RWPE2 (cell line): ENCODE data around the gene TRIM26.
A peak's percentile ranks its signal among the peaks of the same experiment; 100 is the strongest.

Source experiments
- ATAC-seq: fragments of 200-7000 bp; cut with Tn5 transposase; 3 replicates; pipeline ENCODE4 v1.9.1; 2021; ENCODE audit warnings: low read depth
- DNase-seq: peaks from one replicate; pipeline ENCODE4 v3.0.0-alpha.2; 2020; ENCODE audit warnings: low spot score
- H3K27ac ChIP-seq: fragments of 450-650 bp; 2 replicates; pipeline ENCODE4 v1.5.1; 2017; ENCODE audit warnings: mild to moderate bottlenecking; ENCODE audit not compliant: poor library complexity, severe bottlenecking
- H3K27me3 ChIP-seq: fragments of 250-450 bp; sonication (Bioruptor Pico); 2 replicates; pipeline ENCODE4 v1.5.1; 2021; ENCODE audit warnings: mild to moderate bottlenecking, moderate library complexity; ENCODE audit not compliant: insufficient read depth, poor library complexity, severe bottlenecking
- H3K36me3 ChIP-seq: fragments of 250-450 bp; sonication (Bioruptor Pico); 2 replicates; pipeline ENCODE4 v1.5.1; 2020; ENCODE audit warnings: low read depth, mild to moderate bottlenecking, moderate library complexity
- H3K4me1 ChIP-seq: fragments of 250-450 bp; sonication (Bioruptor Pico); 2 replicates; pipeline ENCODE4 v1.5.1; 2021; ENCODE audit warnings: mild to moderate bottlenecking, moderate library complexity; ENCODE audit not compliant: insufficient read depth, poor library complexity, severe bottlenecking
- H3K4me3 ChIP-seq: fragments of 250-450 bp; sonication (Bioruptor Pico); 2 replicates; pipeline ENCODE4 v1.5.1; 2021; ENCODE audit warnings: mild to moderate bottlenecking, moderate library complexity; ENCODE audit not compliant: severe bottlenecking
- H3K9me3 ChIP-seq: fragments of 250-450 bp; sonication (Bioruptor Pico); 2 replicates; pipeline ENCODE4 v1.5.1; 2021; ENCODE audit warnings: mild to moderate bottlenecking, moderate library complexity; ENCODE audit not compliant: severe bottlenecking
- CTCF ChIP-seq: fragments of 450-650 bp; IDR thresholded peaks from one replicate; pipeline ENCODE4 v1.5.1; 2017; ENCODE audit warnings: mild to moderate bottlenecking, moderate library complexity; ENCODE audit not compliant: poor library complexity, severe bottlenecking

The TRIM26 gene

GRCh38 chr6:30154709-30155519, 58.3 kb downstream of the TRIM26 start:
- ATAC-seq, result peak; percentile 92
- no peak for TF ChIP-seq CTCF

GRCh38 chr6:30154061-30154460, 59.1 kb downstream of the TRIM26 start:
- ATAC-seq, result no peak
- no peak for TF ChIP-seq CTCF
- Histone ChIP-seq H3K36me3 (no peaks in the 10 kb centered on the region), H3K9me3 (no peaks in the 10 kb centered on the region), H3K27ac (peak overlapping the region; percentile 59), H3K27me3 (no peaks in the 10 kb centered on the region), H3K4me1 (peaks cover 23% of the 10 kb centered on the region), H3K4me3 (no peak overlapping the region)
- no peak for DNase-seq

More at GRCh38 chr6:30154709-30155519, 58.3 kb downstream of the TRIM26 start:
- no peak for DNase-seq
- H3K27ac ChIP-seq, result peak overlapping the region; percentile 59
- H3K4me1 ChIP-seq, result peaks cover 23% of the 10 kb centered on the region
- no peaks in the 10 kb centered on the region for H3K27me3 ChIP-seq
- H3K36me3 ChIP-seq, result no peaks in the 10 kb centered on the region
- H3K9me3 ChIP-seq, result no peaks in the 10 kb centered on the region
- H3K4me3 ChIP-seq, result no peak overlapping the region

- Histone ChIP-seq H3K27me3 (no peaks in the 10 kb centered on the region), H3K9me3 (no peaks in the 10 kb centered on the region), H3K36me3 (no peaks in the 10 kb centered on the region), H3K4me3 (no peak overlapping the region), H3K4me1 (peaks cover 23% of the 10 kb centered on the region), H3K27ac (no peak overlapping the region)
- TF ChIP-seq CTCF, result no peak
- ATAC-seq (no peak), DNase-seq (no peak)
Observed at GRCh38 chr6:30152910-30153610, 60.1 kb downstream of the TRIM26 start.

GRCh38 chr6:30152016-30152673, 61.1 kb downstream of the TRIM26 start:
- no peak overlapping the region for H3K4me3 ChIP-seq
- no peaks in the 10 kb centered on the region for H3K36me3 ChIP-seq
- ATAC-seq, result no peak
- DNase-seq, result no peak
- peaks cover 23% of the 10 kb centered on the region for H3K4me1 ChIP-seq
- no peaks in the 10 kb centered on the region for H3K9me3 ChIP-seq
- TF ChIP-seq CTCF, result no peak
- no peak overlapping the region for H3K27ac ChIP-seq
- no peaks in the 10 kb centered on the region for H3K27me3 ChIP-seq
